ENCODE data around the gene NTMT2. TPM values are rescaled to one million over a fixed set of nuclear protein-coding genes. Genes with fewer than 3 reads are reported as not detected.
A peak's percentile ranks its signal among the peaks of the same experiment; 100 is the strongest.

NTMT2 gene
- total and polyA plus RNA-seq, 2 of the 8 experiments (the other 6 are each of a cell fraction or from before 2014, with no cell fraction given), result 0.38 TPM; not detected in 1

- Histone ChIP-seq H3K27me3 (replicated peaks in 1 of 4; ENCODE audit: control insufficient read depth in 3 of 4, extremely low read depth in 1 of 4, insufficient read depth in 3 of 4, low read length in 3 of 4) (no peaks in the 10 kb centered on the region), H3K18ac (ENCODE audit: extremely low read depth, low read length) (no peak overlapping the region), H4K91ac (replicated peaks; ENCODE audit: insufficient read length, low read length) (no peak overlapping the region), H3K4me3 (ENCODE audit: extremely low read depth in 1 of 4, insufficient read depth in 2 of 4, low read depth in 3 of 4, low read length in 4 of 4) (no peak overlapping the region), H3K4ac (replicated peaks; ENCODE audit: insufficient read length, low read depth, low read length) (no peak overlapping the region), H3K79me1 (ENCODE audit: low read depth, low read length) (no peaks in the 10 kb centered on the region), H3K4me2 (ENCODE audit: insufficient read depth in 1 of 2, low read depth in 2 of 2, low read length in 2 of 2) (no peak overlapping the region), H2BK12ac (ENCODE audit: low read depth, low read length) (no peak overlapping the region), H3K23me2 (ENCODE audit: low read depth, low read length) (no peaks in the 10 kb centered on the region), H3K4me1 (replicated peaks in 1 of 4; ENCODE audit: control insufficient read depth in 3 of 4, insufficient read depth in 4 of 4, low read length in 3 of 4) (peaks cover under 1 to 6% (median 2%) of the 10 kb centered on the region in 4 experiments; a peak in 6 of 7 replicates), H2BK15ac (ENCODE audit: low read length) (no peak overlapping the region), H4K8ac (ENCODE audit: extremely low read depth, insufficient read depth, low read length) (no peak overlapping the region), H3K27ac (ENCODE audit: low read depth, low read length) (no peak overlapping the region), H3K9me3 (ENCODE audit: insufficient read depth in 2 of 2, low read depth in 1 of 2, low read length in 1 of 2) (no peaks in the 10 kb centered on the region), H2AFZ (ENCODE audit: low read length) (no peak overlapping the region), H3K9ac (replicated peaks in 1 of 4; ENCODE audit: extremely low read depth in 1 of 4, low read depth in 3 of 4, low read length in 3 of 4) (no peak overlapping the region), H4K5ac (ENCODE audit: insufficient read length, low read depth, low read length) (no peak overlapping the region), H3K23ac (ENCODE audit: insufficient read length) (no peak overlapping the region), H4K20me1 (replicated peaks in 1 of 2; ENCODE audit: control insufficient read depth in 1 of 2, insufficient read depth in 2 of 2, low read length in 2 of 2) (no peaks in the 10 kb centered on the region), H3K79me2 (ENCODE audit: control insufficient read depth in 1 of 2, insufficient read depth in 2 of 2, low read length in 2 of 2) (no peaks in the 10 kb centered on the region), H2BK20ac (ENCODE audit: low read length) (no peak overlapping the region), H2BK5ac (ENCODE audit: low read depth, low read length) (no peak overlapping the region), H2AK5ac (ENCODE audit: low read depth, low read length) (no peak overlapping the region), H3K56ac (replicated peaks; ENCODE audit: insufficient read length, low read depth, low read length) (no peak overlapping the region), H2BK120ac (replicated peaks; ENCODE audit: low read depth, low read length) (no peak overlapping the region), H3K14ac (ENCODE audit: insufficient read length) (no peak overlapping the region), H3K36me3 (ENCODE audit: control insufficient read depth in 2 of 4, insufficient read depth in 4 of 4, low read length in 3 of 4) (no peaks in the 10 kb centered on the region)
- FAIRE-seq (no peak), DNase-seq (ENCODE audit: low read depth in 1 of 2, low spot score in 2 of 2) (no peak)
- 85% methylated on average over 6 of the region's 6 CpGs; no CpG with 5 or more reads in 1 of the 2 experiments for WGBS, 2 experiments (ENCODE audit: extremely low coverage in 1 of 2, insufficient coverage in 1 of 2, insufficient read length in 1 of 2, insufficient replicate concordance in 2 of 2, low coverage in 1 of 2, low lambda C conversion rate in 2 of 2, missing lambda C conversion rate in 1 of 2)
- TF ChIP-seq SP2 (IDR thresholded peaks at IDR 0.05; ENCODE audit: low read length) (no peak), POLR2AphosphoS5 (IDR thresholded peaks at IDR 0.05; ENCODE audit: low read depth, low read length) (peak; percentile 67; the same call in 1 of the 2 replicates)
- ChIA-PET POLR2A (ENCODE audit: partially characterized antibody) (interaction anchor here (0.7 to 0.9 kb wide), 2 partner anchors 12 to 14 kb away, joined by 3 read pairs; no protein-coding TSS in a partner anchor), CTCF (ENCODE audit: partially characterized antibody) (interaction anchor here (0.7 kb wide), 1 partner anchor 403 kb away, joined by 3 read pairs; no protein-coding TSS in a partner anchor)
Measured at GRCh38 chr1:170131450-170131849, 14.3 kb upstream of the NTMT2 start.
